HEK293T (cell line): ENCODE measurements around the gene MAP2K5.

ENCODE experiments used
- CTBP1 ChIP-seq: fragments of 450-650 bp; IDR thresholded peaks from 2 replicates; pipeline ENCODE4 v1.6.1; 2016; ENCODE audit warnings: borderline replicate concordance
- ELF4 ChIP-seq: fragments of 450-650 bp; IDR thresholded peaks from 2 replicates; pipeline ENCODE4 v1.6.1; 2017; ENCODE audit warnings: antibody characterized with exemption
- FOXA1 ChIP-seq: fragments of 450-650 bp; IDR thresholded peaks from 2 replicates; pipeline ENCODE4 v1.6.1; 2016; ENCODE audit warnings: mild to moderate bottlenecking
- FOXK2 ChIP-seq: fragments of 450-650 bp; IDR thresholded peaks from 2 replicates; pipeline ENCODE4 v1.6.1; 2016; ENCODE audit warnings: mild to moderate bottlenecking
- FOXM1 ChIP-seq: fragments of 450-650 bp; IDR thresholded peaks from 2 replicates; pipeline ENCODE4 v1.6.1; 2017; ENCODE audit warnings: mild to moderate bottlenecking, borderline replicate concordance
- HDGF ChIP-seq: fragments of 450-650 bp; IDR thresholded peaks from 2 replicates; pipeline ENCODE4 v1.6.1; 2017; ENCODE audit warnings: antibody characterized with exemption, borderline replicate concordance
- PKNOX1 ChIP-seq: fragments of 450-650 bp; IDR thresholded peaks from 2 replicates; pipeline ENCODE4 v1.6.1; 2016
- SUZ12 ChIP-seq: fragments of 450-650 bp; IDR thresholded peaks from 2 replicates; pipeline ENCODE4 v1.6.1; 2016; ENCODE audit warnings: mild to moderate bottlenecking

DNA sequence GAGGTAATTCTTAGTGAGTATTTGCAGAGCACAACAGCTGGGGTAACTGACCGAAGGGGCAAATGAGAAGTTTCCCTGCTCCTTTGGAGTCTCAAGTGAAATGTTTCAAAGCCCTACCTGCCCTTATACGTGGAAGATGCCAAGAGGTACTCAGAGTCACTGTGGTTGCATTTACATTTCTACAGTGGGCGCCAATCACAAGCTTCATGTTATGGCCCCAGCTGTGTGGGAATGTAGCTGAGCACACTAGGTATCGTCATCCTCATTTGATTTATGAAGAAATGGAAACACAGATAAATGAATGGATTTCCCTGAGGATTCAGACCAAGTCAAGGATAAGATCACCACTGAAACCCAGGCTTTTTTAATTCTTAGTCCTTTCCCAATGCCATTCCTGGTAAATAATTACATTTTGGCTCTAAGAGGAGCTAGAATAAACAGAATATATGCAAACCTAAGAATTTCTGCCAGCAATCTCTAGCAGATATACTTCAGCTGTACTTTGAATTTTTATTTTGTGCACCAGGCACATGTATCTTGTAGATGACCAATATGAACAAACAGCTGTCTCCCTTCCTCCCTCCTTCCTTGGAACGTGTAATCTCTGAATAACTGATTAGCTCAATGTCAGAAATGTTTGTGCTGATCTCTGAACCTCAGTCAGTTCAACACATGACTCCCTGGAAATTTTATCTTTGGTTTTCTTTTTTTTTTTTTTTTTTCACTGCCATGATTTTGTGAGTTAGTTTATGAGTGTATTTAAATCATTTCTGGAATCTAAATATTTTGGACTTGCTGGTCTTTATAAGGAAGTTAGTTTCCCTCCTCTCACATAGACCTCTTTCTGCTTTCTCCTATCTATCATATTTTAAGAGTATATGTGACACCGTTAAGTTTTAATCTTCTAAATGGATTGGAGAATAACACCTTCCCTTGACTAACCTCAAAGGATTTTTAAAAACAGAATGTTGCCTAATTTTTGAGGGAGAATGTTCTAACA, 69.2 kb downstream of the MAP2K5 start:
- TF ChIP-seq ELF4, result no peak
- TF ChIP-seq FOXA1, result no peak
- TF ChIP-seq FOXK2, result no peak
- no peak for TF ChIP-seq CTBP1
- no peak for TF ChIP-seq HDGF
- no peak for TF ChIP-seq FOXM1
- no peak for TF ChIP-seq PKNOX1
- TF ChIP-seq SUZ12, result no peak
